Measurements from ENCODE around the gene LUZP4. TPM values are rescaled to one million over a fixed set of nuclear protein-coding genes. Genes with fewer than 3 reads are reported as not detected.

Gene LUZP4
- total and polyA plus RNA-seq, 2 donors from 2014 or later, result not detected

GRCh38 chrX:115330498-115331168 lies 41.1 kb downstream of the LUZP4 start:
- H3K9me3 ChIP-seq (ENCODE audit: control insufficient read depth in 2 of 3, insufficient read depth in 1 of 3, low read length in 3 of 3), result no peaks in the 10 kb centered on the region
- peak; percentile 85 for TF ChIP-seq CTCF (IDR thresholded peaks at IDR 0.05; ENCODE audit: borderline replicate concordance, extremely low read depth, insufficient read depth)
- DNase-seq (peak; percentile 51 to 84 (median 53)), FAIRE-seq (peak; percentile 98)
- H3K9ac ChIP-seq (ENCODE audit: low read length in 3 of 3), result no peak overlapping the region
- intact Hi-C loops (cut with DNase I), result no loop called here
- peak overlapping the region in 1 of 3 donors; percentile 39 for H3K4me3 ChIP-seq (ENCODE audit: low read length in 3 of 3)
- no peak overlapping the region for H3K27ac ChIP-seq (ENCODE audit: low read depth in 2 of 2, low read length in 2 of 2)
- peaks cover 0 to 4% (median 0%) of the 10 kb centered on the region in 3 donors for H3K4me1 ChIP-seq (ENCODE audit: control insufficient read depth in 2 of 3, insufficient read depth in 2 of 3, low read depth in 1 of 3, low read length in 3 of 3)
- H3K27me3 ChIP-seq (ENCODE audit: control insufficient read depth, insufficient read depth, low read length), result peaks cover 6% of the 10 kb centered on the region
- H3K36me3 ChIP-seq (ENCODE audit: control insufficient read depth in 2 of 3, insufficient read depth in 3 of 3, low read length in 3 of 3), result no peaks in the 10 kb centered on the region

GRCh38 chrX:115332832-115333231 lies 43.3 kb downstream of the LUZP4 start:
- intact Hi-C loops (cut with DNase I), result no loop called here
- DNase-seq, result no peak
- FAIRE-seq, result no peak
- TF ChIP-seq CTCF (IDR thresholded peaks at IDR 0.05; ENCODE audit: borderline replicate concordance, extremely low read depth, insufficient read depth), result no peak
- Histone ChIP-seq H3K9me3 (ENCODE audit: control insufficient read depth in 2 of 3, insufficient read depth in 1 of 3, low read length in 3 of 3) (no peaks in the 10 kb centered on the region), H3K4me3 (ENCODE audit: low read length in 3 of 3) (no peak overlapping the region), H3K27ac (ENCODE audit: low read depth in 2 of 2, low read length in 2 of 2) (peak overlapping the region in 1 of 2 donors; percentile 70), H3K4me1 (ENCODE audit: control insufficient read depth in 2 of 3, insufficient read depth in 2 of 3, low read depth in 1 of 3, low read length in 3 of 3) (peaks cover 0 to 4% (median 0%) of the 10 kb centered on the region in 3 donors), H3K36me3 (ENCODE audit: control insufficient read depth in 2 of 3, insufficient read depth in 3 of 3, low read length in 3 of 3) (no peaks in the 10 kb centered on the region), H3K27me3 (ENCODE audit: control insufficient read depth, insufficient read depth, low read length) (peaks cover 4% of the 10 kb centered on the region), H3K9ac (ENCODE audit: low read length in 3 of 3) (no peak overlapping the region)

GRCh38 chrX:115333446-115333845 lies 43.9 kb downstream of the LUZP4 start:
- DNase-seq (no peak), FAIRE-seq (no peak)
- peaks cover 0 to 4% (median 0%) of the 10 kb centered on the region in 3 donors for H3K4me1 ChIP-seq (ENCODE audit: control insufficient read depth in 2 of 3, insufficient read depth in 2 of 3, low read depth in 1 of 3, low read length in 3 of 3)
- no peak overlapping the region for H3K4me3 ChIP-seq (ENCODE audit: low read length in 3 of 3)
- no peak overlapping the region for H3K9ac ChIP-seq (ENCODE audit: low read length in 3 of 3)
- intact Hi-C loops (cut with DNase I), result no loop called here
- H3K27me3 ChIP-seq (ENCODE audit: control insufficient read depth, insufficient read depth, low read length), result peaks cover 3% of the 10 kb centered on the region
- no peaks in the 10 kb centered on the region for H3K9me3 ChIP-seq (ENCODE audit: control insufficient read depth in 2 of 3, insufficient read depth in 1 of 3, low read length in 3 of 3)
- TF ChIP-seq CTCF (IDR thresholded peaks at IDR 0.05; ENCODE audit: borderline replicate concordance, extremely low read depth, insufficient read depth), result no peak
- no peaks in the 10 kb centered on the region for H3K36me3 ChIP-seq (ENCODE audit: control insufficient read depth in 2 of 3, insufficient read depth in 3 of 3, low read length in 3 of 3)
- no peak overlapping the region for H3K27ac ChIP-seq (ENCODE audit: low read depth in 2 of 2, low read length in 2 of 2)
